HG03039 (cell line): ENCODE measurements around the gene RASSF8.
"Not testable (repeated sequence)": the region's sequence is repeated elsewhere in the genome, so short reads cannot be mapped to it uniquely, and the experiment has no call there.

ENCODE experiments used
- ATAC-seq: cut with Tn5 transposase; IDR thresholded peaks from one replicate; pipeline ENCODE4 v1.9.1; 2021; ENCODE audit warnings: mild to moderate bottlenecking, moderate library complexity; ENCODE audit not compliant: unreplicated experiment

RASSF8 gene

GRCh38 chr12:26055087-26055486 lies 96.6 kb downstream of the RASSF8 start:
- ATAC-seq: no peak

GRCh38 chr12:26056335-26056734 lies 97.9 kb downstream of the RASSF8 start:
- no peak for ATAC-seq

GRCh38 chr12:26057271-26057670 lies 98.8 kb downstream of the RASSF8 start:
- not testable (repeated sequence) for ATAC-seq

GRCh38 chr12:26058308-26058707 lies 99.8 kb downstream of the RASSF8 start:
- no peak for ATAC-seq

GRCh38 chr12:26058818-26059217 lies 100.3 kb downstream of the RASSF8 start:
- ATAC-seq: no peak

- ATAC-seq: no peak
Measured at GRCh38 chr12:26062006-26062405, 103.5 kb downstream of the RASSF8 start.

- no peak for ATAC-seq
Measured at GRCh38 chr12:26062566-26062965, 104.1 kb downstream of the RASSF8 start.

- no peak for ATAC-seq
Measured at GRCh38 chr12:26065451-26065850, 107.0 kb downstream of the RASSF8 start.

- ATAC-seq: no peak
Measured at GRCh38 chr12:26068503-26068902, 110.0 kb downstream of the RASSF8 start.

GRCh38 chr12:26069796-26070195 lies 111.3 kb downstream of the RASSF8 start:
- no peak for ATAC-seq

- no peak for ATAC-seq
Measured at GRCh38 chr12:26077915-26078702, 119.6 kb downstream of the RASSF8 start.

- ATAC-seq: no peak
Measured at GRCh38 chr12:26080911-26081310, 122.4 kb downstream of the RASSF8 start.

- ATAC-seq: no peak
Measured at GRCh38 chr12:26086936-26087335, 128.5 kb downstream of the RASSF8 start.

GRCh38 chr12:26088998-26089397 lies 130.5 kb downstream of the RASSF8 start:
- ATAC-seq: peak; percentile 98

GRCh38 chr12:26090836-26091510 lies 132.5 kb downstream of the RASSF8 start:
- no peak for ATAC-seq

- no peak for ATAC-seq
Measured at GRCh38 chr12:26091822-26092221, 133.3 kb downstream of the RASSF8 start.

GRCh38 chr12:26092346-26093105 lies 134.0 kb downstream of the RASSF8 start:
- ATAC-seq: no peak

- no peak for ATAC-seq
Measured at GRCh38 chr12:26095186-26095585, 136.7 kb downstream of the RASSF8 start.

- no peak for ATAC-seq
Measured at GRCh38 chr12:26096036-26096435, 137.6 kb downstream of the RASSF8 start.

GRCh38 chr12:26097046-26097878 lies 138.8 kb downstream of the RASSF8 start:
- peak; percentile 79 for ATAC-seq
